Osteocyte (in vitro differentiated cells): Measurements from ENCODE around the gene PEMT. TPM values are rescaled to one million over a fixed set of nuclear protein-coding genes. Genes with fewer than 3 reads are reported as not detected.

ENCODE experiments used
- DNase-seq: peaks from one replicate; pipeline ENCODE4 v3.0.0; 2021; ENCODE audit warnings: mixed read lengths; ENCODE audit not compliant: unreplicated experiment; ENCODE audit errors: extremely low spot score
- H3K27ac Mint-ChIP-seq: one replicate; pipeline ENCODE4 v1.8.0; 2021; ENCODE audit warnings: mild to moderate bottlenecking, mixed read lengths; ENCODE audit not compliant: unreplicated experiment
- H3K27me3 Mint-ChIP-seq: one replicate; pipeline ENCODE4 v1.8.0; 2021; ENCODE audit warnings: mixed read lengths; ENCODE audit not compliant: unreplicated experiment
- H3K36me3 Mint-ChIP-seq: one replicate; pipeline ENCODE4 v1.8.0; 2021; ENCODE audit warnings: mixed read lengths; ENCODE audit not compliant: unreplicated experiment
- H3K4me1 Mint-ChIP-seq: one replicate; pipeline ENCODE4 v1.8.0; 2021; ENCODE audit warnings: mixed read lengths; ENCODE audit not compliant: unreplicated experiment
- H3K4me3 Mint-ChIP-seq: one replicate; pipeline ENCODE4 v1.8.0; 2021; ENCODE audit warnings: mild to moderate bottlenecking, moderate library complexity, mixed read lengths; ENCODE audit not compliant: unreplicated experiment
- H3K9me3 Mint-ChIP-seq: one replicate; pipeline ENCODE4 v1.8.0; 2021; ENCODE audit warnings: mixed read lengths; ENCODE audit not compliant: unreplicated experiment
- CTCF ChIP-seq: fragments of 200-600 bp; sonication (generic); IDR thresholded peaks from 2 replicates; pipeline ENCODE4 v1.5.0; 2021; ENCODE audit warnings: antibody characterized with exemption, mild to moderate bottlenecking, moderate library complexity
- total RNA-seq: library from RNA; stranded (reverse); gene quantifications from 2 replicates; pipeline ENCODE4 v1.2.1, GENCODE V29; 2021

The PEMT gene
- total RNA-seq, 1 donor from 2014 or later, result 25.6 TPM

GRCh38 chr17:17515934-17516930, 75.3 kb downstream of the PEMT start:
- Mint-ChIP-seq H3K9me3 (no peaks in the 10 kb centered on the region), H3K4me3 (no peak overlapping the region), H3K36me3 (no peaks in the 10 kb centered on the region)

GRCh38 chr17:17514993-17515933, 76.2 kb downstream of the PEMT start:
- no peak overlapping the region for H3K27ac Mint-ChIP-seq

More at GRCh38 chr17:17515934-17516930, 75.3 kb downstream of the PEMT start:
- Mint-ChIP-seq H3K27me3 (no peaks in the 10 kb centered on the region), H3K4me1 (peaks cover 20% of the 10 kb centered on the region), H3K27ac (no peak overlapping the region)
- TF ChIP-seq CTCF, result no peak
- no peak for DNase-seq

GRCh38 chr17:17514361-17514992, 77.0 kb downstream of the PEMT start:
- Mint-ChIP-seq H3K4me3 (no peak overlapping the region), H3K4me1 (peaks cover 23% of the 10 kb centered on the region), H3K27ac (no peak overlapping the region), H3K36me3 (no peaks in the 10 kb centered on the region), H3K27me3 (no peaks in the 10 kb centered on the region), H3K9me3 (no peaks in the 10 kb centered on the region)
- no peak for TF ChIP-seq CTCF
- no peak for DNase-seq

More at GRCh38 chr17:17514993-17515933, 76.2 kb downstream of the PEMT start:
- DNase-seq, result no peak
- Mint-ChIP-seq H3K27me3 (no peaks in the 10 kb centered on the region), H3K4me1 (peaks cover 23% of the 10 kb centered on the region), H3K4me3 (no peak overlapping the region), H3K36me3 (no peaks in the 10 kb centered on the region), H3K9me3 (no peaks in the 10 kb centered on the region)
- TF ChIP-seq CTCF, result no peak

- no peak for DNase-seq
- no peaks in the 10 kb centered on the region for H3K27me3 Mint-ChIP-seq
- no peak for TF ChIP-seq CTCF
- H3K4me3 Mint-ChIP-seq, result no peak overlapping the region
- no peak overlapping the region for H3K27ac Mint-ChIP-seq
- no peaks in the 10 kb centered on the region for H3K9me3 Mint-ChIP-seq
- peaks cover 23% of the 10 kb centered on the region for H3K4me1 Mint-ChIP-seq
- H3K36me3 Mint-ChIP-seq, result no peaks in the 10 kb centered on the region
These were observed 77.9 kb downstream of the PEMT start for GRCh38 chr17:17513626-17514025.
